Kidney epithelial cell (primary cell): ENCODE results near the gene NPAS2. TPM values are rescaled to one million over a fixed set of nuclear protein-coding genes. Genes with fewer than 3 reads are reported as not detected.

Experiments
- DNase-seq: peaks from one replicate; pipeline ENCODE4 v3.0.0-alpha.2; 2010; ENCODE audit warnings: low read depth
- H3K27me3 ChIP-seq: 2 replicates; pipeline ENCODE4 v1.6.0; 2011; ENCODE audit warnings: low read length; ENCODE audit not compliant: control insufficient read depth, insufficient read depth
- H3K36me3 ChIP-seq: 2 replicates; pipeline ENCODE4 v1.5.1; 2011; ENCODE audit warnings: low read length; ENCODE audit not compliant: control insufficient read depth, insufficient read depth
- H3K4me3 ChIP-seq: 2 replicates; pipeline ENCODE4 v1.5.1; 2011; ENCODE audit warnings: low read depth, mild to moderate bottlenecking, control low read depth, low read length
- total RNA-seq: library from RNA; depleted of rRNA; stranded (reverse); fragments of >200 nt; gene quantifications from 2 replicates; pipeline ENCODE4 v1.2.3, GENCODE V29; 2015
- TF ChIP-seq, protein P1 (sequence below): IDR thresholded peaks from 2 replicates; pipeline ENCODE4 v1.5.1; 2011; ENCODE audit warnings: mild to moderate bottlenecking, moderate library complexity, low read length, control low read depth, inconsistent platforms; ENCODE audit not compliant: insufficient read depth, poor library complexity, severe bottlenecking

Gene NPAS2
- total RNA-seq, 1 donor from 2014 or later: 11.2 TPM

DNA sequence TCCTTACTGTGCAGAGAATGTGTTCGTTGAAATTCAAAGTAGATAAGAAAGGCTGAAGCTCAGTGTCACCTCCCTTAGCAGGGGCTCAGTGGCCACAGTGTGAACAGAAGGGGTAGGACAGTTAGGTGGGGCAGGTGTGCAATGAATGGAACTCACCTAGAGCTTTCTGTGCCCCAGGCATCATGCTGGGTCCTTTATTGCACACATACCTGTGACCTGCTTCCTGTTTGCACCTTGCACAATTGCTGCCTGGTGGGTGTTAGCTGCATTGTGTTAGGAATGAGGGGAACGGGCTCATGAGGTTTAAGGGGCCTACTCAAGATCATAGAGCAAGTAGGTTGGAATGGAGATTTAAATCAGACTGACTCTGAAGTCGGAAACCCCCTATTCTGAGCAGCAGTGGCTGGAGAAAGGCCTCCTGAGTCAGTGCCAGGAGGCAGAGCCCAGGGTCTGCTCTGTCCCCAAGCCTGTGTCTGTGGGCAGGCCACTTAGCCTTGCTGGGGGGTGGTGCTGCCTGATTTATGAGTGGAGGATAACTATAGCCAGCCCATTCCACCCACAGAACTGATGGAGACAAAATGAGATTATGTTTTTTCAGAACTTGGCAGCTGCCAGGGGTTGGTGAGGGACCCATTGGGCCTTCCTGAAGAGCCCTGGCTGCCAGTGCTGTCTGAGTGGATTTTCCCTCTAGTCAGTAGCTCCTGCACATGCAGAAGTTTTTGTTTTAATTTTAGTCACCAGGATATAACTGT lies 76.2 kb downstream of the NPAS2 start:
- DNase-seq: no peak
- H3K4me3 ChIP-seq: no peak overlapping the region
- TF ChIP-seq, protein P1, sequence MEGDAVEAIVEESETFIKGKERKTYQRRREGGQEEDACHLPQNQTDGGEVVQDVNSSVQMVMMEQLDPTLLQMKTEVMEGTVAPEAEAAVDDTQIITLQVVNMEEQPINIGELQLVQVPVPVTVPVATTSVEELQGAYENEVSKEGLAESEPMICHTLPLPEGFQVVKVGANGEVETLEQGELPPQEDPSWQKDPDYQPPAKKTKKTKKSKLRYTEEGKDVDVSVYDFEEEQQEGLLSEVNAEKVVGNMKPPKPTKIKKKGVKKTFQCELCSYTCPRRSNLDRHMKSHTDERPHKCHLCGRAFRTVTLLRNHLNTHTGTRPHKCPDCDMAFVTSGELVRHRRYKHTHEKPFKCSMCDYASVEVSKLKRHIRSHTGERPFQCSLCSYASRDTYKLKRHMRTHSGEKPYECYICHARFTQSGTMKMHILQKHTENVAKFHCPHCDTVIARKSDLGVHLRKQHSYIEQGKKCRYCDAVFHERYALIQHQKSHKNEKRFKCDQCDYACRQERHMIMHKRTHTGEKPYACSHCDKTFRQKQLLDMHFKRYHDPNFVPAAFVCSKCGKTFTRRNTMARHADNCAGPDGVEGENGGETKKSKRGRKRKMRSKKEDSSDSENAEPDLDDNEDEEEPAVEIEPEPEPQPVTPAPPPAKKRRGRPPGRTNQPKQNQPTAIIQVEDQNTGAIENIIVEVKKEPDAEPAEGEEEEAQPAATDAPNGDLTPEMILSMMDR: no peak
- no peaks in the 10 kb centered on the region for H3K27me3 ChIP-seq
- no peaks in the 10 kb centered on the region for H3K36me3 ChIP-seq

- TF ChIP-seq, protein P1: no peak
- DNase-seq: no peak
- Histone ChIP-seq H3K4me3 (no peak overlapping the region), H3K27me3 (no peaks in the 10 kb centered on the region), H3K36me3 (no peaks in the 10 kb centered on the region)
These were observed 78.2 kb downstream of the NPAS2 start for GRCh38 chr2:100898035-100898665.

- TF ChIP-seq, protein P1: no peak
- no peak overlapping the region for H3K4me3 ChIP-seq
- H3K27me3 ChIP-seq: no peaks in the 10 kb centered on the region
- no peaks in the 10 kb centered on the region for H3K36me3 ChIP-seq
- no peak for DNase-seq
These were observed 80.3 kb downstream of the NPAS2 start for GRCh38 chr2:100900156-100900795.

DNA sequence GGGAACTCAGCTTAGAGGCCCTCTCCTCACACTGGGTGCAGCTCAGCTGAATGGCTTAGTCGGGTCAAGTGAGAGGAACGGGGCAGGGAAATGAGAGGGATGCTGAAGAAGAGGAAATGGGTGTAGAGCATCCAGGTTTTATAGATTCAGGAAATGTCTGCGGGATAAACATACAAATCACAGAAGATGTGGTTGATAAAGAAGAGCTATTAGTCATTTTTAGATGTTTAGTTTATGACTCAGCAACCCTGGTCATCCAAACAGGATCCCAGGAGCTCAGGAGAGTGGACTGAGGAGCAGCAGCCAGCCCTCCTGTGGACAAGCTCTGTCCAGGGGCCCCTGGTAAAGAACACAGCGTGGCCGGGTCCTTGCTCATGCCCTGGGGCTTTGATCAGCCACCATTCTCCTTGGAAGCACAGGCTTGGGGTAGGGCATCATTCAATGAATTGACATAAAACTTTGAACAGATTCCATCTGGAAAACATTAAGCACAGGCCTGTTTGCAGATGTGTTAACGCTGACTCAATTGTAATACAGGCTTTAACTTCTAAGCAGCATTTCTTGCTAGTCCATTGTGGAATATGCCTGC lies 83.0 kb downstream of the NPAS2 start:
- Histone ChIP-seq H3K4me3 (no peak overlapping the region), H3K36me3 (no peaks in the 10 kb centered on the region), H3K27me3 (no peaks in the 10 kb centered on the region)
- TF ChIP-seq, protein P1: no peak
- peak; percentile 82 for DNase-seq

- no peaks in the 10 kb centered on the region for H3K27me3 ChIP-seq
- DNase-seq: peak; percentile 31
- TF ChIP-seq, protein P1: no peak
- H3K36me3 ChIP-seq: no peaks in the 10 kb centered on the region
- no peak overlapping the region for H3K4me3 ChIP-seq
These were observed 83.8 kb downstream of the NPAS2 start for GRCh38 chr2:100903534-100904258.
